ENCODE data around the gene HDAC1. TPM values are rescaled to one million over a fixed set of nuclear protein-coding genes. Genes with fewer than 3 reads are reported as not detected.
A peak's percentile ranks its signal among the peaks of the same experiment; 100 is the strongest.

The HDAC1 gene
- total and polyA plus RNA-seq, 2 of the 8 experiments (the other 6 are each of a cell fraction or from before 2014, with no cell fraction given), result 111 to 125 TPM

DNA sequence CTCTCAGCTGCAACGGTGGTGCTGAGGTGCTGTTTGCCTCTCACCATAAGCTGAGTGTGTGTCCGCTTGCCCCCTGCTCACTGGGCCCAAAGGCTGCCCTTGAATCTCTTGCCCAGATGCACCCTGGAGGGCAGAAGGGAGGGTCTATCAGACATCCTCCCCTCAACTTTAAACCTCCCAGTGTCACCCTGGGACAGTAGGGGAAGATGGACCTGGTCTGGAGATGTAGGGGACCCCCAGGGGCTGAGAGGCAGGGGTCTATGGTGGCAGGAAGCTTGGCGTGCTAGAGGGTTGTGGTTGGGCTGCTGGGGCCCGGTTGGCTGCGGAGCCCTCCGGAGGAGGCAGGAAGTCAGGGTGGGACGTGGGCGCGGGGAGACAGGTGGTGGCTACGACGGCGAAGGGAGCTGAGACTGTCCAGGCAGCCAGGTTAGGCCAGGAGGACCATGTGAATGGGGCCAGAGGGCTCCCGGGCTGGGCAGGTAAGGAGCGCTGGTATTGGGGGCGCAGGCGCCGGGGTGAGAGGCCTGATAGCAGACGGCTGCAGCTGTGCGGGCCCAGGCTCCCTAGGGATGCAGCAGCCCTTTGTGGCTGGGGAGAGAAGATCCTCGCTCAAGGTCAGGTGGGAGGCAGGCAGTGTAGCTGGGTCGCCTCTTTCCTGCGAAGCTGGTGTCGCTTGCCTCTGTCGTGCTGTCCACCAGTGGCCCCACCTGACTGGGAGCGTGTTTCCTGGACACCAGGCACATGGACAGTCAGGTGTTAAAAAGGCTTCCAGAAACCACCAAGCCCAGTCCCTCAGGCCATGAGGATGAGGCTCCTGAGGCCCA, 40.8 kb upstream of the HDAC1 start, which contains the start of gene LCK:
Gene LCK (plus strand): TSS at position 373 of the 824 bp plus-strand sequence. CDS start 23,065 bp downstream, outside the sequence.
- ChIA-PET POLR2A (ENCODE audit: partially characterized antibody) (interaction anchor here (1.0 to 6.6 kb wide), 9 partner anchors 8 to 85 kb away, joined by 3 to 59 read pairs (median 4); partner anchors contain the start of genes HDAC1 and MARCKSL1), CTCF (ENCODE audit: partially characterized antibody) (interaction anchor here (1.2 to 6.1 kb wide), 8 partner anchors 8 to 66 kb away, joined by 3 to 66 read pairs (median 35); partner anchors contain the start of gene HDAC1)
- Histone ChIP-seq H2AK5ac (ENCODE audit: low read depth, low read length) (peak within 1 kb of the TSS; percentile 77; the same call in 1 of the 2 replicates), H3K56ac (replicated peaks; ENCODE audit: insufficient read length, low read depth, low read length) (no peak within 1 kb of the TSS), H3K9me3 (ENCODE audit: insufficient read depth in 2 of 2, low read depth in 1 of 2, low read length in 1 of 2) (no peaks in the 10 kb centered on the region), H3K79me1 (ENCODE audit: low read depth, low read length) (no peaks in the 10 kb centered on the region), H3K18ac (ENCODE audit: extremely low read depth, low read length) (peak within 1 kb of the TSS; percentile 87), H3K36me3 (ENCODE audit: control insufficient read depth in 2 of 4, insufficient read depth in 4 of 4, low read length in 3 of 4) (no peaks in the 10 kb centered on the region), H3K4me2 (ENCODE audit: insufficient read depth in 1 of 2, low read depth in 2 of 2, low read length in 2 of 2) (no peak within 1 kb of the TSS), H3K27ac (ENCODE audit: low read depth, low read length) (0 out of 2 replicates have a peak within 1 kb of the TSS, but pooled peaks have one; percentile 51), H2BK12ac (ENCODE audit: low read depth, low read length) (peak within 1 kb of the TSS; percentile 86; the same call in 1 of the 2 replicates), H4K5ac (ENCODE audit: insufficient read length, low read depth, low read length) (no peak within 1 kb of the TSS), H4K91ac (replicated peaks; ENCODE audit: insufficient read length, low read length) (peak within 1 kb of the TSS; percentile 83), H3K14ac (ENCODE audit: insufficient read length) (no peak within 1 kb of the TSS), H4K20me1 (replicated peaks in 1 of 2; ENCODE audit: control insufficient read depth in 1 of 2, insufficient read depth in 2 of 2, low read length in 2 of 2) (no peaks in the 10 kb centered on the region), H2BK5ac (ENCODE audit: low read depth, low read length) (peak within 1 kb of the TSS; percentile 88), H3K27me3 (replicated peaks in 1 of 4; ENCODE audit: control insufficient read depth in 3 of 4, extremely low read depth in 1 of 4, insufficient read depth in 3 of 4, low read length in 3 of 4) (no peaks in the 10 kb centered on the region; a peak in 1 of 7 replicates), H3K23ac (ENCODE audit: insufficient read length) (no peak within 1 kb of the TSS), H2AFZ (ENCODE audit: low read length) (0 out of 2 replicates have a peak within 1 kb of the TSS, but pooled peaks have one; percentile 26), H3K4ac (replicated peaks; ENCODE audit: insufficient read length, low read depth, low read length) (peak within 1 kb of the TSS; percentile 36), H2BK20ac (ENCODE audit: low read length) (peak within 1 kb of the TSS; percentile 99), H4K8ac (ENCODE audit: extremely low read depth, insufficient read depth, low read length) (peak within 1 kb of the TSS; percentile 63; the same call in 1 of the 2 replicates), H3K79me2 (ENCODE audit: control insufficient read depth in 1 of 2, insufficient read depth in 2 of 2, low read length in 2 of 2) (no peaks in the 10 kb centered on the region), H2BK15ac (ENCODE audit: low read length) (peak within 1 kb of the TSS; percentile 99), H3K4me3 (ENCODE audit: extremely low read depth in 1 of 4, insufficient read depth in 2 of 4, low read depth in 3 of 4, low read length in 4 of 4) (no peak within 1 kb of the TSS), H2BK120ac (replicated peaks; ENCODE audit: low read depth, low read length) (peak within 1 kb of the TSS; percentile 24), H3K23me2 (ENCODE audit: low read depth, low read length) (peaks cover 4% of the 10 kb centered on the region; the same call in 1 of the 2 replicates), H3K9ac (replicated peaks in 1 of 4; ENCODE audit: extremely low read depth in 1 of 4, low read depth in 3 of 4, low read length in 3 of 4) (no peak within 1 kb of the TSS), H3K4me1 (replicated peaks in 1 of 4; ENCODE audit: control insufficient read depth in 3 of 4, insufficient read depth in 4 of 4, low read length in 3 of 4) (peaks cover 6 to 13% (median 8%) of the 10 kb centered on the region in 4 experiments)
- 88% methylated on average over 24 of the region's 25 CpGs; no CpG with 5 or more reads in 1 of the 2 experiments for WGBS, 2 experiments (ENCODE audit: extremely low coverage in 1 of 2, insufficient coverage in 1 of 2, insufficient read length in 1 of 2, insufficient replicate concordance in 2 of 2, low coverage in 1 of 2, low lambda C conversion rate in 2 of 2, missing lambda C conversion rate in 1 of 2)
- FAIRE-seq (no peak), DNase-seq (ENCODE audit: low read depth in 1 of 2, low spot score in 2 of 2) (peak in 1 of 2 experiments; percentile 55)
- TF ChIP-seq E2F6 (IDR thresholded peaks at IDR 0.05) (0 out of 2 replicates have a peak, but pooled peaks have one; percentile 37), RFX5 (IDR thresholded peaks at IDR 0.05; ENCODE audit: borderline replicate concordance, low read depth, low read length) (no peak), CTBP2 (IDR thresholded peaks at IDR 0.05; ENCODE audit: borderline replicate concordance, insufficient read depth, insufficient read length, low read length) (no peak), CBX8 (IDR thresholded peaks at IDR 0.05; ENCODE audit: borderline replicate concordance, low read depth, low read length) (no peak), CHD2 (IDR thresholded peaks at IDR 0.05; ENCODE audit: low read length) (no peak), POLR2A (IDR thresholded peaks at IDR 0.05; ENCODE audit: control extremely low read depth in 1 of 2, low read depth in 2 of 2, low read length in 2 of 2) (peak in 1 of 2 experiments; percentile 25; a peak in 1 of 3 replicates), TAF7 (optimal IDR thresholded peaks at IDR 0.05; ENCODE audit: borderline replicate concordance, low read depth, low read length) (peak; percentile 72), KDM4A (IDR thresholded peaks at IDR 0.05; ENCODE audit: low read depth, low read length, severe bottlenecking) (no peak)
- TF ChIP-seq, protein P1, sequence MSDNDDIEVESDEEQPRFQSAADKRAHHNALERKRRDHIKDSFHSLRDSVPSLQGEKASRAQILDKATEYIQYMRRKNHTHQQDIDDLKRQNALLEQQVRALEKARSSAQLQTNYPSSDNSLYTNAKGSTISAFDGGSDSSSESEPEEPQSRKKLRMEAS (IDR thresholded peaks at IDR 0.05), result no peak
